Activated naive CD4-positive, alpha-beta T cell treated with anti-CD3 and anti-CD28 coated beads, Interleukin-2, amount 50 U/mL, for 24 hours (primary cell): Measurements from ENCODE around the gene F2RL1.
"Not testable (repeated sequence)": the region's sequence is repeated elsewhere in the genome, so short reads cannot be mapped to it uniquely, and the experiment has no call there.

Source experiments
- H3K27ac Mint-ChIP-seq: one replicate; pipeline ENCODE4 v1.8.0; 2021; ENCODE audit warnings: mild to moderate bottlenecking, mixed read lengths
- H3K27me3 Mint-ChIP-seq: one replicate; pipeline ENCODE4 v1.8.0; 2021; ENCODE audit warnings: mixed read lengths
- H3K36me3 Mint-ChIP-seq: one replicate; pipeline ENCODE4 v1.8.0; 2021; ENCODE audit warnings: mixed read lengths
- H3K4me1 Mint-ChIP-seq: one replicate; pipeline ENCODE4 v1.8.0; 2021; ENCODE audit warnings: mixed read lengths
- H3K4me3 Mint-ChIP-seq: one replicate; pipeline ENCODE4 v1.8.0; 2021; ENCODE audit warnings: mild to moderate bottlenecking, mixed read lengths
- H3K9me3 Mint-ChIP-seq: one replicate; pipeline ENCODE4 v1.8.0; 2021; ENCODE audit warnings: mixed read lengths

The F2RL1 gene

GRCh38 chr5:76818844-76819831 lies at the start of gene F2RL1:
Gene F2RL1, plus strand, starts transcription at chr5:76819030. Its CDS starts 153 bp downstream, at chr5:76819183.
- H3K27me3 Mint-ChIP-seq: peaks cover 4% of the 10 kb centered on the region
- no peak within 1 kb of the TSS for H3K27ac Mint-ChIP-seq
- peak within 1 kb of the TSS; percentile 82 for H3K4me3 Mint-ChIP-seq
- no peaks in the 10 kb centered on the region for H3K9me3 Mint-ChIP-seq
- peaks cover 2% of the 10 kb centered on the region for H3K36me3 Mint-ChIP-seq
- H3K4me1 Mint-ChIP-seq: peaks cover 12% of the 10 kb centered on the region

DNA sequence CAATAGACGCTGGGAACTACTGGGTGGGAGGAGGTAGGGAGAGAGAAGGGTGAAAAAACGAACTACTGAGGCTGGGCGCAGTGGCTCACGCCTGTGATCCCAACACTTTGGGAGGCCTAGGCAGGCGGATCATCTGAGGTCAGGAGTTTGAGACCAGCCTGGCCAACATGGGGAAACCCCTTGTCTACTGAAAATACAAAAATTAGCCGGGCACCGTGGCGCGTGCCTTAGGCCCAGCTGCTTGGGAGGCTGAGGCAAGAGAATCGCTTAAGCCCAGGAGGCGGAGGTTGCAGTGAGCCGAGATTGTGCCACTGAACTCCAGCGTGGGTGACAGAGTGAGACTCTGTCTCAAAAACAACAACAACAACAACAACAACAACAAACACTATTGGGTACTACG lies 47.8 kb upstream of the F2RL1 start:
- H3K36me3 Mint-ChIP-seq, H3K4me3 Mint-ChIP-seq, H3K27me3 Mint-ChIP-seq, H3K27ac Mint-ChIP-seq, H3K9me3 Mint-ChIP-seq: not testable (repeated sequence)
- H3K4me1 Mint-ChIP-seq: peaks cover 11% of the 10 kb centered on the region

DNA sequence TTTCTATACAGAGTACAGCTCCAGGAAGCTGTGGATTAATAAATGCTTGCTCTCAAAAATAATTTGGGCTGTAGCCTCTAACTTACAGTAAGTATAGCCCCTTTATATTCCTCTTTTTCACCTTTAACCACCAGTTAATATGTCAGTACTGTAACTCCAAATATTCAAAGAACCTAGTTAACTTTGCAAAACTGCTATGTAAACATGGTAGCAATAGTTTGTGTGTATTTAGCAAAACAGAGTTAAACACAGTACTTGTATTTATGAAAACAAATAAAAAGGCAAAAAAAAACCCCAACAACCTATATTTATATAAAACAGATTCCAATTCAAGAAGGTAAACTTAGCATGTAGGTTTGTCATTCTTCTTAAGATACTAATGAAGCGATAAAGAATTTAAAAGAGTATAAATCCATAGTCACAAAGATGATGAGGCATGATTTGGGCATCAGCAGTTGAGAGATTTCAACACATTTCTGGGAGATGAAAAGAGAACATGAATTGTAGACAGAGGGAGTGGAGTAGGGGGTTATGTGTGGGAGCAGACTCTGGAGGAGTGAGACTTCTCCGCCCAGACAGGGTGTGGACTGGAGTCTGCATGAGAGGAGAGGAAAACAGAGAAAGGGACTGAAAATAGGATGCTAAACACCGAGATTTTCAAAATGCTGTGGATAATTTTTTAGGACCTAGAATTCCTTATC lies 47.0 kb upstream of the F2RL1 start:
- Mint-ChIP-seq H3K4me3 (no peak overlapping the region), H3K27ac (no peak overlapping the region), H3K36me3 (no peaks in the 10 kb centered on the region), H3K4me1 (peaks cover 7% of the 10 kb centered on the region), H3K9me3 (no peaks in the 10 kb centered on the region), H3K27me3 (no peaks in the 10 kb centered on the region)

DNA sequence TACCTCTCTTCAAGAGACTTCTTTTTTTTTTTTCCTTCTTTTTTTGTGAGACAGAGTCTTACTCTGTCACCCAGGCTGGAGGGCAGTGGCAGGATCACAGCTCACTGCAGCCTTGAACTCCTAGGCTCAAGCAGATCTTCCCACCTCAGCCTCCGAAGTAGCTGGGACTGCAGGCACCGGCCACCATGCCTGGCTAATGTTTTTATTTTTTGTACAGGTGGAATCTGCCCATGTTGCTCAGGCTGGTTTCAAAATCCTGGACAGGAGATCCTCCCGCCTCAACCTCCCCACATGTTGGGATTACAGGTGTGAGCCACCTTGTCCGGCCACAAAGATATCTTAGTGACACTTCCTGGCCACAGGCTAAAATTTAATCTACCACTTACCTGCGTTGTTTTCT lies 42.9 kb upstream of the F2RL1 start:
- no peak overlapping the region for H3K4me3 Mint-ChIP-seq
- no peaks in the 10 kb centered on the region for H3K36me3 Mint-ChIP-seq
- no peaks in the 10 kb centered on the region for H3K9me3 Mint-ChIP-seq
- peaks cover 5% of the 10 kb centered on the region for H3K4me1 Mint-ChIP-seq
- no peaks in the 10 kb centered on the region for H3K27me3 Mint-ChIP-seq
- no peak overlapping the region for H3K27ac Mint-ChIP-seq

DNA sequence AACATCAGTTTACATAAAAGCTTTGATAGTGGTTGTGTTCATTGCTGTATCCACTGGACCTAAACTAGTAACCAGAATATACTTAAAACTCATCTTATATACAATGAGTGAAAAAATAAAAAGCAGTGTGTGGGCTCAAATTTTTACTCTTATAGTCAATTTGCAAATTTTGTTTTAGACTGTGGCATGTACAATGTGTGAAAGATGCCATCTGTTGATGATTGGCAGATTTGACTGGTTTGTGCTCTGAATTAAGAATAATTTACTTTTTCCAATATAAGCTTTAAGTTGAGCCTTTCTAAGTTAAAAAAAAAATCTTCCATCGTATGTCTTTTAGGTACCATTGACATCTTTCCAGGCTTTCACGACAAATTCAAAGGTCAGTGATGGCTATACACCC lies 42.4 kb upstream of the F2RL1 start:
- no peaks in the 10 kb centered on the region for H3K36me3 Mint-ChIP-seq
- no peak overlapping the region for H3K27ac Mint-ChIP-seq
- H3K4me3 Mint-ChIP-seq: no peak overlapping the region
- H3K4me1 Mint-ChIP-seq: peaks cover 5% of the 10 kb centered on the region
- no peaks in the 10 kb centered on the region for H3K27me3 Mint-ChIP-seq
- H3K9me3 Mint-ChIP-seq: no peaks in the 10 kb centered on the region

DNA sequence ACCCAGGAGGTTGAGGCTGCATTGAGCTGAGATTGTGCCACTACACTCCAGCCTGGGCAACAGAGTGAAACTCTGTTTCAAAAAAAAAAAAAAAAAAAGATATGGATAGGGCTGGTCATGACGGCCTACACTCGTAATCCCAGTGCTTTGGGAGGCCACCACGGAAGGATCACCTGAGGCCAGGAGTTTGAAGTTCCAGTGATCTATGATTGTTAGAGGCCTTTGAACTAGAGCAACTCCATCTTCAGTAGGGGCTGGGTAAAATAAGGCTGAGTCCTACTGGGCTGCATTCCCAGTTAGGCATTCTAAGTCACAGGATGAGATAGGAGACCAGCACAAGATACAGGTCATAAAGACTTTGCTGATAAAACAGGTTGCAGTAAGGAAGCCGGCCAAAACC lies 38.2 kb upstream of the F2RL1 start:
- H3K4me1 Mint-ChIP-seq, H3K9me3 Mint-ChIP-seq, H3K27me3 Mint-ChIP-seq, H3K4me3 Mint-ChIP-seq, H3K36me3 Mint-ChIP-seq, H3K27ac Mint-ChIP-seq: not testable (repeated sequence)

GRCh38 chr5:76781775-76782174 lies 37.1 kb upstream of the F2RL1 start:
- H3K27ac Mint-ChIP-seq: no peak overlapping the region

DNA sequence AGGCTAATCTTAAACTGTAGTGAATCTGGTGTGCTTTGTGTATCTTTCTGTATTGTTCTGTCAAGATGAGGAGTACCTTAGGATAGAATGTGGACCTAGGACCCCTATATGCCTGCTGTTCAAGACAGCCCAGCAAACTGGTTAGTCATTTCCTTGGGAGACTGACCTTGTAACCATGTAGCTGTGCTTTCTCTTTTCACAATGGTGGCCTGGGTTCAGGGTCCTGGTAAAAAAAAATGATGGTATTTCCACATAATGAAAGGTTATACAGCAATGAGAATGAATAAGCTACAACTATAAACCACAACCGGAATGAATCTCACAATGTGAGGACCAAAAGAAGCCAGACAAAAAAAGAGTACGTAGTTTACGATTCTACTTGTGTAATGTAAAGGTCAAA lies 36.4 kb upstream of the F2RL1 start:
- Mint-ChIP-seq H3K4me3 (no peak overlapping the region), H3K4me1 (no peaks in the 10 kb centered on the region), H3K36me3 (no peaks in the 10 kb centered on the region), H3K27me3 (no peaks in the 10 kb centered on the region), H3K27ac (no peak overlapping the region), H3K9me3 (no peaks in the 10 kb centered on the region)

More at GRCh38 chr5:76781775-76782174, 37.1 kb upstream of the F2RL1 start:
- Mint-ChIP-seq H3K36me3 (no peaks in the 10 kb centered on the region), H3K27me3 (no peaks in the 10 kb centered on the region), H3K4me1 (no peaks in the 10 kb centered on the region), H3K4me3 (no peak overlapping the region), H3K9me3 (no peaks in the 10 kb centered on the region)

GRCh38 chr5:76787237-76787636 lies 31.6 kb upstream of the F2RL1 start:
- H3K36me3 Mint-ChIP-seq: no peaks in the 10 kb centered on the region
- no peak overlapping the region for H3K4me3 Mint-ChIP-seq
- H3K4me1 Mint-ChIP-seq: peaks cover 24% of the 10 kb centered on the region

GRCh38 chr5:76788362-76788761 lies 30.5 kb upstream of the F2RL1 start:
- Mint-ChIP-seq H3K4me1 (peaks cover 24% of the 10 kb centered on the region), H3K27ac (no peak overlapping the region), H3K9me3 (no peaks in the 10 kb centered on the region), H3K27me3 (no peaks in the 10 kb centered on the region), H3K4me3 (no peak overlapping the region), H3K36me3 (no peaks in the 10 kb centered on the region)

More at GRCh38 chr5:76787237-76787636, 31.6 kb upstream of the F2RL1 start:
- Mint-ChIP-seq H3K27me3 (no peaks in the 10 kb centered on the region), H3K9me3 (no peaks in the 10 kb centered on the region), H3K27ac (no peak overlapping the region)

DNA sequence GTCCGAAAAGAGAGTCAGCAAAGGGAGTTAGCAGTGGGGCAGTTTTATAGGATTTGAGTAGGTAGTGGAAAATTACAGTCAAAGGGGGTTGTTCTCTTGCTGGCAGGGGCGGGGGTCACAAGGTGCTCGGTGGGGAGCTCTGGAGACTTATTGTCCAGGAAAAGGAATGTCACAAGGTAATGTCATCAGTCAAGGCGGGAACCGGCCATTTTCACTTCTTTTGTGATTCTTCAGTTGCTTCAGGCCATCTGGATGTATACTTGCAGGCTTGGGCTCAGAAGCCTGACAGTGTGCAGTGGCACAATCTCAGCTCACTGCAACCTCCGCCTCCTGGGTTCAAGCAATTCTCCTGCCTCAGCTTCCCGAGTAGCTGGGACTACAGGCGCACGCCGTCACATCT lies 29.6 kb upstream of the F2RL1 start:
- not testable (repeated sequence) for H3K4me3 Mint-ChIP-seq, H3K9me3 Mint-ChIP-seq, H3K27me3 Mint-ChIP-seq, H3K27ac Mint-ChIP-seq, H3K36me3 Mint-ChIP-seq
- peaks cover 24% of the 10 kb centered on the region for H3K4me1 Mint-ChIP-seq

- Mint-ChIP-seq H3K9me3 (no peaks in the 10 kb centered on the region), H3K27ac (peak overlapping the region; percentile 89), H3K27me3 (no peaks in the 10 kb centered on the region), H3K4me1 (peaks cover 24% of the 10 kb centered on the region), H3K36me3 (no peaks in the 10 kb centered on the region), H3K4me3 (peak overlapping the region; percentile 31)
Measured at GRCh38 chr5:76789991-76790581, 28.7 kb upstream of the F2RL1 start.

DNA sequence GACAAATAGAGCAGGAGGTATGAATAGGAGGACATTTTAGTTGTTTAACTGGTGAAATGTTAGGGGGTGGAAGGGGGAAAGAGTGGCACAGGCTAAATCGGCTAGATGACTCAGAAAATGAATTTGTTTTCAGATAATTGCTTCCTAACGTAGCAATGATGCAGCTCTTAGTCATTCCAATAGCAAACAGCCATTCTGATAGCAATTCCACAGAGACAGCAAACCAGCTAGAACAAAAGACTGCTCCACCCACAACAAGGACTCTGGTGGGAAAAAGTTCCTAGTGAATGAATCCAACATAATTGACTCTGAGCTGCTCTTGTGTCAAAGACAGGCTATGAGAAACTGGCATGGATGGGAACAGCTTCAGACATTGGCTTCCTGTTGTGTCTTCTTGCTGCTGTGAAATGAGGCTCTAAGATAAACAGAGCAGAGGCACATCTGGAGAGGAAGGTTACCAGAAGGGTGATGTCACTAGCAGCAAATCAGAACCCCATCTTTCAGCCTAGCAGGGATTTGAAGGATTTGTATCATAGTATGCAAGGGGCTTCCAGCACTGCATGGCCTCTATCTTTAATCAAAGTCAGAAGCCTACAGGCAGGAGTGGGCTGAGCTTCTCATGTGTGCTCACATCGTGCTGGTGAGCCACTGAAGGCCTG lies 28.1 kb upstream of the F2RL1 start:
- H3K4me3 Mint-ChIP-seq: peak overlapping the region; percentile 31

DNA sequence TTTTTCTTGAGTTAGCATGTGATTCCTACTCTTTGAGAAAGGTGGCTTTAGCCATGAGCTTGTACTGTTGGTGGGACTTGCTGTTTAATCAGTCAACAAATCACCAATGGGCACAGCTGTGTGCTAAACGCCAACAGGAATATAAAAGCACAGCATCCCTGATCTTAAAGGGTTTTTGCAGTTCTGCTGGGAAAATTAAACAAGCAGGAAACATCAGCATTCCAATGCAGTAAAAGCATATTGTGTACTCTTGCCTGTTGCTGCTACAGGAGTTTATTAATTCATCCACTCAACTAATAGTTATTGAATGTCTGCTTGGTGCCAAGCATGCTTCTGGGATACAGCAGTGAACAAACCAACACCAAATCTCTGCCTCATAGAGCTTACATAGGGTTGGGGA lies 27.4 kb upstream of the F2RL1 start:
- Mint-ChIP-seq H3K4me1 (peaks cover 24% of the 10 kb centered on the region), H3K9me3 (no peaks in the 10 kb centered on the region), H3K4me3 (no peak overlapping the region), H3K27me3 (no peaks in the 10 kb centered on the region), H3K27ac (no peak overlapping the region), H3K36me3 (no peaks in the 10 kb centered on the region)

More for the DNA sequence above, 28.1 kb upstream of the F2RL1 start:
- H3K27me3 Mint-ChIP-seq: no peaks in the 10 kb centered on the region
- peak overlapping the region; percentile 89 for H3K27ac Mint-ChIP-seq
- H3K4me1 Mint-ChIP-seq: peaks cover 24% of the 10 kb centered on the region
- H3K9me3 Mint-ChIP-seq: no peaks in the 10 kb centered on the region
- no peaks in the 10 kb centered on the region for H3K36me3 Mint-ChIP-seq

GRCh38 chr5:76794871-76795270 lies 24.0 kb upstream of the F2RL1 start:
- peaks cover 21% of the 10 kb centered on the region for H3K4me1 Mint-ChIP-seq
- H3K27ac Mint-ChIP-seq: no peak overlapping the region
- no peaks in the 10 kb centered on the region for H3K27me3 Mint-ChIP-seq
- no peaks in the 10 kb centered on the region for H3K36me3 Mint-ChIP-seq
- H3K4me3 Mint-ChIP-seq: no peak overlapping the region
- no peaks in the 10 kb centered on the region for H3K9me3 Mint-ChIP-seq
